ENCODE results near the gene PRDM16.

Gene PRDM16

DNA sequence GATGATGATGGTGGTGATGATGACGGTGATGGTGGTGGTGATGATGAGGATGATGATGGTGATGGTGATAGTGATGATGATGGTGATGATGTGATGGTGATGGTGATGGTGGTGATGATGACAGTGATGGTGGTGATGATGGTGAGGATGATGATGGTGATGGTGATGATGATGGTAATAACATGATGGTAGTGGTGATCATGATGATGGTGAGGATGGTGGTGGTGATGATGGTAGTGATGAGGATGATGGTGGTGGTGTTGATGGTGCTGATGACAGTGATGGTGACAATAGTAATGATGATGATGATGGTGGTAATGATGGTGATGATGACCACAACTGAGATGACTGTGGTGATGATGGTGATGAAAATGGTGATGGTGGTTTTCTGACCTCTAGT, 42.9 kb upstream of the PRDM16 start (continued):
- TF ChIP-seq ZSCAN16 (tag by site-specific recombination; IDR thresholded peaks at IDR 0.05) = no peak
- TF ChIP-seq ZNF785 (tag by site-specific recombination; IDR thresholded peaks at IDR 0.05) = 0 out of 2 replicates have a peak, but pooled peaks have one; percentile 53
- 0 out of 2 replicates have a peak, but pooled peaks have one; percentile 69 for TF ChIP-seq ZNF521 (tag by site-specific recombination; IDR thresholded peaks at IDR 0.05)
- peak; percentile 11; the same call in 1 of the 2 replicates for TF ChIP-seq ZNF585B (tag by site-specific recombination; IDR thresholded peaks at IDR 0.05)
- TF ChIP-seq ZNF571 (tag by site-specific recombination; IDR thresholded peaks at IDR 0.05) = 0 out of 2 replicates have a peak, but pooled peaks have one; percentile 44
- TF ChIP-seq ZNF335 (tag by site-specific recombination; conservative IDR thresholded peaks at IDR 0.05) = no peak
- no peak; the same call in 1 of the 2 replicates for TF ChIP-seq ZNF248 (tag by site-specific recombination; IDR thresholded peaks at IDR 0.05)
- TF ChIP-seq YY2 (tag by site-specific recombination; IDR thresholded peaks at IDR 0.05) = 0 out of 2 replicates have a peak, but pooled peaks have one; percentile 19
- no peak for TF ChIP-seq OVOL3 (tag by site-specific recombination; IDR thresholded peaks at IDR 0.05)
- TF ChIP-seq, protein P1, sequence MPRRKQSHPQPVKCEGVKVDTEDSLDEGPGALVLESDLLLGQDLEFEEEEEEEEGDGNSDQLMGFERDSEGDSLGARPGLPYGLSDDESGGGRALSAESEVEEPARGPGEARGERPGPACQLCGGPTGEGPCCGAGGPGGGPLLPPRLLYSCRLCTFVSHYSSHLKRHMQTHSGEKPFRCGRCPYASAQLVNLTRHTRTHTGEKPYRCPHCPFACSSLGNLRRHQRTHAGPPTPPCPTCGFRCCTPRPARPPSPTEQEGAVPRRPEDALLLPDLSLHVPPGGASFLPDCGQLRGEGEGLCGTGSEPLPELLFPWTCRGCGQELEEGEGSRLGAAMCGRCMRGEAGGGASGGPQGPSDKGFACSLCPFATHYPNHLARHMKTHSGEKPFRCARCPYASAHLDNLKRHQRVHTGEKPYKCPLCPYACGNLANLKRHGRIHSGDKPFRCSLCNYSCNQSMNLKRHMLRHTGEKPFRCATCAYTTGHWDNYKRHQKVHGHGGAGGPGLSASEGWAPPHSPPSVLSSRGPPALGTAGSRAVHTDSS (tag by site-specific recombination; IDR thresholded peaks at IDR 0.05) = peak; percentile 99
- peak; percentile 39; the same call in 1 of the 2 replicates for TF ChIP-seq ZNF311 (tag by site-specific recombination; IDR thresholded peaks at IDR 0.05; ENCODE audit: borderline replicate concordance)
- peak; percentile 55 for TF ChIP-seq ZNF211 (tag by site-specific recombination; IDR thresholded peaks at IDR 0.05; ENCODE audit: low read depth)

DNA sequence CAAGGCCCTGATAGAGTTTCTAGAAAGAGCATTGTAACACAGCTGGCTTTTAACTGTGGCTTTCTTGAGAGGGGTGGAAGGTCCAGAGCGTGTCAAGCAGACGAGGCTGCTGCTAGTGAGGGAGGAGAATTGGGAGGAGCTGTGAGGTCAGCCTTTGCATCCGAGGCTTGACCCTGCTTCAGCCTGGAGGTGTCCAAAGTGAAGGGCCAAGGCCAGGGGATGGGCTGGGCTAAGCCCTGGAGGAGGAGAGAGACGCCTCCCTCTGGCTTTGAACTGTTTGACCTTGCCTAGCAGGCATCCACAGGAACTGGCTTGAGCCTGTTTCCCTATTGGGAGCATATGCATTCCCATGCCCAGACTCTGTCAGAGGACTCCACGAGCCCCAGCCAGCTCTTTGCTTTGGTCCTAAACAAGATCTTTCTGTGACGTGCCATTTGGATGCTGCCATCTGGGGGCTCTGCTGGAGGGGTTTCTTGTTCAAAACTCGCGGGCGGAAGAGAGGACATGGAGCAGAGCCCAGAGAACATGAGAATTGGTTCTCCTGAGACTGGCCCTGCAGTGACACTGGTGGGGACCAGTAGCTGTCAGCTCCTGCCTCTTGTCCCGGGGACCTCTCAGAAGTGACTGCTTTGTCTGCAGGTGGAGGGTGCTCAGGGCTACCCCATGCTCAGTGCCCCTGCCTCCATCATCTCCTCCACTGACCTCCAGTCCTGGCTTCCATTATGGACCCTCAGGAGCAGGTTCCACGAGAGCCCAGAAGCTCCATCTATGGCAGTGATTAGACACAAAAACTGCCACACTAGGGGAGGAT, 42.2 kb upstream of the PRDM16 start:
- Histone ChIP-seq H3K4me3 (ENCODE audit: low read depth, low read length) (no peak overlapping the region), H3K4me1 (ENCODE audit: control insufficient read depth, insufficient read depth, low read length) (no peaks in the 10 kb centered on the region), H3K9me3 (ENCODE audit: control insufficient read depth, insufficient read depth, low read depth, low read length) (no peaks in the 10 kb centered on the region), H3K27ac (ENCODE audit: extremely low read depth, low read depth, low read length) (no peak overlapping the region), H3K36me3 (ENCODE audit: control insufficient read depth in 2 of 2, insufficient read depth in 1 of 2, low read length in 2 of 2) (no peaks in the 10 kb centered on the region)
- TF ChIP-seq ZNF184 (tag by site-specific recombination; IDR thresholded peaks at IDR 0.05) = no peak
- TF ChIP-seq MEIS1 (CRISPR knock-in tag; IDR thresholded peaks at IDR 0.05; ENCODE audit: borderline replicate concordance) = no peak
- TF ChIP-seq RBAK (tag by site-specific recombination; IDR thresholded peaks at IDR 0.05) = no peak
- TF ChIP-seq ZNF561 (tag by site-specific recombination; IDR thresholded peaks at IDR 0.05; ENCODE audit: borderline replicate concordance) = no peak
- TF ChIP-seq ZBTB7A (tag by site-specific recombination; IDR thresholded peaks at IDR 0.05; ENCODE audit: low read depth) = no peak
- TF ChIP-seq GLIS1 (tag by site-specific recombination; IDR thresholded peaks at IDR 0.05) = no peak
- no peak for TF ChIP-seq GFI1B (tag by site-specific recombination; IDR thresholded peaks at IDR 0.05)
- TF ChIP-seq YY1 (tag by site-specific recombination; IDR thresholded peaks at IDR 0.05) = no peak
- TF ChIP-seq, protein P2, sequence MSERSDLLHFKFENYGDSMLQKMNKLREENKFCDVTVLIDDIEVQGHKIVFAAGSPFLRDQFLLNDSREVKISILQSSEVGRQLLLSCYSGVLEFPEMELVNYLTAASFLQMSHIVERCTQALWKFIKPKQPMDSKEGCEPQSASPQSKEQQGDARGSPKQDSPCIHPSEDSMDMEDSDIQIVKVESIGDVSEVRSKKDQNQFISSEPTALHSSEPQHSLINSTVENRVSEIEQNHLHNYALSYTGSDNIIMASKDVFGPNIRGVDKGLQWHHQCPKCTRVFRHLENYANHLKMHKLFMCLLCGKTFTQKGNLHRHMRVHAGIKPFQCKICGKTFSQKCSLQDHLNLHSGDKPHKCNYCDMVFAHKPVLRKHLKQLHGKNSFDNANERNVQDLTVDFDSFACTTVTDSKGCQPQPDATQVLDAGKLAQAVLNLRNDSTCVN (tag by site-specific recombination; optimal IDR thresholded peaks at IDR 0.05) = no peak
- no peak for TF ChIP-seq WT1 (tag by site-specific recombination; IDR thresholded peaks at IDR 0.05)
- no peak for TF ChIP-seq ZNF140 (tag by site-specific recombination; IDR thresholded peaks at IDR 0.05)
- no peak for TF ChIP-seq ZNF560 (tag by site-specific recombination; IDR thresholded peaks at IDR 0.05; ENCODE audit: borderline replicate concordance)
- ChIA-PET POLR2A (interaction anchor here (0.6 kb wide), 1 partner anchor 735 kb away, joined by 5 read pairs; no protein-coding TSS in a partner anchor), CTCF (interaction anchor here (0.7 kb wide), 1 partner anchor 10 kb away, joined by 3 read pairs; no protein-coding TSS in a partner anchor)
